Stimulated activated CD8-positive, alpha-beta memory T cell treated with anti-CD3 and anti-CD28 coated beads, Interleukin-12 subunit alpha, Interleukin-12 subunit beta, amount 100 ng/mL, for 1 hour (primary cell): ENCODE results near the gene TMEM240.
"Not testable (repeated sequence)": the region's sequence is repeated elsewhere in the genome, so short reads cannot be mapped to it uniquely, and the experiment has no call there.

ENCODE experiments used
- DNase-seq: peaks from one replicate; pipeline ENCODE4 v3.0.0-alpha.2; 2020; ENCODE audit warnings: low read depth

TMEM240 gene

DNA sequence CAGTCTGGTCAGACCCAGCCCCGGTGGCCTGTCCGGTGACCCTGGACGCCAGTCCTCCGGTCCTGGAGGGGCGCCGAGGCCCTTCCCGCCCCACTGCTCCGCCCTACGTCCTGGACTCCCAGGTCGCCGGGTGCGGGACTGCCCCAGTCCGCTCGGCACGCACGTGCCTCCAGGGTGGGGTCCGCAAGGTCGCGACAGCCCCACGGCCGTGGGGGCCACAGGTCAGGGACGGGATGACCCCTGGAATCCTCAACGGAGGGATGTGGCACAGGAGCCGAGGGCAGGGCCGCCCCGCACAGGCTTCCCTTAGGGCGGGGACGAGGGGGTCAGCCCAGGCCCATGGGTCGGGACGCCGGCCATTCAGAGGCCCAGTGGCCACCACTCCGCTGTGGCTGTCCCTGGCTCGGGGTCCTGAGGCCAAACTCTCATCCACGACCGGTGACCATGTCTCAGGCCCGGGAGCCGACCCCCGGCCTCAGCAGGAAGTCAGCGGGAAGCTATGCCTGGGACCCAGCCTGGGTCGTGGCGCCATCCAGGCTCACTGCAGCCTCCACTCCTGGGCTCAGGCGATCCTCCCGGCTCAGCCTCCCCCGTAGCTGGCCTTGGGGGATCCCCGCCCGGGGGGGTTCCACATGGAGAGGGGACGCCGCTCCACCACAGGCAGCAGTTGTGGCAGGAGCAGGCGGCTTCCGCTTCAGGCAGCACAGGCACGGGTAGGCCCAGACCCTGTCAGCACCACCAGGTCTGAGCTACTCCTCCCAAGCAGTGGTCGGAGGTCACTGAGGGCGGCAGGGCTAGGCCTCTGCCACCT is 599 bp upstream of the TMEM240 start:
- DNase-seq = no peak

DNA sequence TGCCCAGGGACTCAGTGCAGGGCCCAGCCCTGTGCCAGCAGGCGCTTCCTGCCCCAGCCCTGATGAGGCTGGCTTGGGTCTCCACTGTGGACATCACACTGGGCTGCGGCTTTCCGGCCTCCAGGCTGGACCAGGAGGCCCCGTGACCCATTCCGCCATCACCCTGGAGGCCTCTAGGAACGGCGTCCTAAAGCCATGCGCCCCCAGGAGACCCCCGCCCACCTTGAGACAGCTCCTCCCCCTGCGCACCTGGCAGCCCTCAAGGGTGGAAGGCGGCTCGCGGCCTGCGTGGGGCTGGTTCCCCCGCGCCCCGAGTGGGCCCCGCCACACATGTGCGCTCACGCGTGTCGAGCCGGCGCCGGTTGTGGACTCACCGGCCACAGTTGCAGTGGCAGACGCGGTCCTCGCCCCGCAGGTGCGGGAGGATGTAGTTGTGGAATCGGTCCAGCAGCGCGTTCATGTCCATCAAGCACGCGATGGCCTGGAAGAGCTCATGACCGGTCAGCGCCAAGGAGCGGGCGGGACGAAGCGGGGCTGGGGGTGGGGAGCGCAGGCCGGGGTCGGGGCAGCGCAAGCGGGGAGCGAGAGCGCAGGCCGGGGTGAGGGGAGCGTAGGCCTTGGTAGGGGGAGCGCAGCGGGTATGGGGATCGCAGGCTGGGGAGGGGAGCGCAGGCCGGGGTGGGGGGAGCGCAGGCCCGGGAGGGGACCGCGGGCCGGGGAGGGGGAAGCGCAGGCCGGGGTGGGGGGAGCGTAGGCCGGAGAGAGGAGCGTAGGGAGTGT is 924 bp downstream of the TMEM240 start:
- no peak for DNase-seq

DNA sequence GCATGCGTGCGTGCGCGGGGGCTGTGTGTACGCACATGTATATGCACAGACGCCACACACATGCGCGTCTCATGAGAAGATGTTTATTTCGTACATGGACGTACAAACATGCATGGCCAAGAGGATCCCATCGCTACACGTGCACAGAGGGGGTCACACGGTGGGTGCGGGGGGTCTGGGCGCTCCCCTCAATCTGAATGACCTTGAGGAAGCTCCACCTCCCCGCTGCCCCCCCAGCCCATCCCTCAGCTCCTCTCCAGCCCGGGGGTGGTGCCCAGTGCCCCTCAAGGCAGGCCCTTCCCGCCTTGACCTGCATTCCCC is 1.5 kb downstream of the TMEM240 start:
- DNase-seq = no peak

DNA sequence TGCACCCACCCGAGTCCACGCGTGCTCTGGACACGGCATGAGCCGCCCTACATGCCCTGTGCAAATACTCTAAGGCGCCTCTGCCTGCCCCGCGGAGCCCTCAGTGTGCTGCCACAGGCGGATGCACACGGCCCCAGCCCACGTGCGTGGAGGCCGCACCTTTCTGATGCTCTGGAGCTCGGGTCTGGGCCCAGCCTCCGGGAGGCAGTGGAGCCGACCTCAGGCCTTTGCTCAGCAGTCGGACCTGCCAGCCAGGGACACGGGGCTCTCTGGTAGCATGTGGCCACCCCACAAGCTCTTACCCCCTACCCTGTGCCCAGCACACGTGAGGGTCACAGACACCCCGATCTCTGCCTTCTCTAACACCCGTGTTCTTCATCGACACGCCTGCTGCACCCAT is 2.1 kb downstream of the TMEM240 start:
- DNase-seq = no peak

DNA sequence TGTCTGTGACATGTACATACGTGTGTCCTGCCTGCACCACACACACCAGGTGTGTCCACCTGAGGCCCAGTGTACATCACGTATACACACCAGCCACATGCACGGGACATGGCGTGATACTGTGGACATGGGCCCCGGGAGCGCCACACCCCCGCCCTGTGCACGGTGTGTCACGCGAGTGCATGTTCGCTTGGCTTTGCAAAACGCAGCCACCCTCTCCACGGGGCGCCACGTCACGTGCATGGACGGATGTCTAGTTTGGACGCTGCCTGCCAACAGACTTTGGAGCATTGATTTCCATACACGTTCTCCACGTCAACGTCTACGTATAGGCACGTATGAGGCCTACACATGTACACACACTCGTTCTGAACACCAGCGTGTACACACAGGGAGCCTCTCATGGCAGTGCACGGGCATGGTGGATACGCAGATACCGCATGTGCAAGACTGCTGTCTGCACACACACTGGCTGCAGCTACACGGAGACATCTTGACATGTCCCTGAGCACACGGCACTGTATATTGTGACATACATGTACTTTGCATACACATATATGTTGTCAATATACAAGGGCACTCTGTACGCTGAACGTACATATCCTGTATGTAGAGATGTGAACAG is 2.7 kb downstream of the TMEM240 start:
- DNase-seq = no peak

DNA sequence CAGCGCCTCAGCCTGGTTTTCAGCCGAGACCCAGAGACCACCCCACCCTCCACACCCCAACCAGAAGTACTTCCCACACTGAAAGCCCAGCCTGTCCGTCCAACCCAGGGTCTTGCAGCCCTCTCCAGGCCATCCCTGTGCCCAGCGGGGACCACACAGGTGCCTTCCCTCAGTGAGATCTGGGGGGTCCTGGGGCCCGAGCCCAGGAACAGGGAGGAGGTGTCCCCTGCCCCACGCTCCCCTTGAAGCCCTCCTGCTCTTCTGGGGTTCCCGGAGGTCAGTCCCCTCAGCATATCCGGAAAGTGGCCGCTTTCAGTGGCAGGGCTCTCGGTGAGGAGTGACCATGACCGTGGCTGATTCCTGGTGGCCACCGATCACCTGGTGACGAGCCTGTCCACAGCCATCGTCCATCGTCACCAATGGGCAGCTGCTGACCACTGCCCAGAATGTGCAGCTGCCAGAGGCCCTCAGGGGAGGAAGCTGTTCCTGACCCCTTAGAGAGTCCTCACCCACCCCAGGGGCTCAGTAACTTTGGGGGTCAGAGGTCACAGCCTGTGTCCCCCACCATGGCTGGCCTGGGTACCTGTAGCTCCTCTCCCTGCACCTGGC is 3.4 kb downstream of the TMEM240 start:
- DNase-seq = no peak

DNA sequence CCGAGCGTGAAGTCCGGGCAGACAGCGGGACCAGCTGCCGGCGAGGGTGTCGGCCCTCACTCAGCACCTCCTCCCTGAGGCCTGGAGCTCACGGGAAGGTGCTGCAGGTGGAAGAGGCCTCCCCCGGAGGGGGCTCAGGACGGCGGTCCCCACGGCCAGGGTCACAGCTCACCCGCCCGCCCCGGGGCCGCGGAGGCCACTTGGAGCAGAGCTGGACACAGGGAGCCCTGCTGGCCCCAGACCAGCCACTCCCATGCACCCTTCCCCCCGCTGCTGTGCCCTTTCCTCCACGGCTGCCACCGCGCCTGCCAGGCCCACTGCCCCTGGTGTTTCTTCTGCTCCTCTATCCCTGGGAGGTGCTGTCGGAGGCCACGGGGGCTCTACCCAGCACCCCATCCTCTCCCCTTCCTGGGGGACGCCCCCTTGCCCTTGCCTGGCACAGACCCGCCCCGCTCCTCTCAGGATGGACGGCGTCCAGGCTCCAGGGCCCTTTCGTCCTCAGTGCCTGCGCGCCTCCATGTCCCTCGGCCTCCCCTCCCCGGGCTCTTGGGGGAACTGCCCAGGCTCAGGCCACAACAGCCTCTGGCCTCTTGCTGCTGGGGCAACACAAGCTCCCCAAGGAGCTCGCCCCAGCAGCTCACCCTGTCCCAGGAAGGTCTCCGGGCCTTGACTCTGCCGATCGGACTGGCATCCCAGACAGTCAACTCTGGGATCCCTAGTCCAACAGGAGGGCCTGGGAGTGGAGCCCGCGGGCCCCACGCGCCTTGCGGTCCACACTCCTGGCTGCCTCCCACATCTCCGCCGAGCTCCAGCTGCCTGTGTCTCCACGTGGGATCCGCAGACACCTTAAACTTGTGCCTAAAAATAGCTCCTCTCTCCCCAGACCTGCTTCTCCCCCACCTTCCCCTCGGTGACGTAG is 4.1 kb downstream of the TMEM240 start:
- DNase-seq = no peak

DNA sequence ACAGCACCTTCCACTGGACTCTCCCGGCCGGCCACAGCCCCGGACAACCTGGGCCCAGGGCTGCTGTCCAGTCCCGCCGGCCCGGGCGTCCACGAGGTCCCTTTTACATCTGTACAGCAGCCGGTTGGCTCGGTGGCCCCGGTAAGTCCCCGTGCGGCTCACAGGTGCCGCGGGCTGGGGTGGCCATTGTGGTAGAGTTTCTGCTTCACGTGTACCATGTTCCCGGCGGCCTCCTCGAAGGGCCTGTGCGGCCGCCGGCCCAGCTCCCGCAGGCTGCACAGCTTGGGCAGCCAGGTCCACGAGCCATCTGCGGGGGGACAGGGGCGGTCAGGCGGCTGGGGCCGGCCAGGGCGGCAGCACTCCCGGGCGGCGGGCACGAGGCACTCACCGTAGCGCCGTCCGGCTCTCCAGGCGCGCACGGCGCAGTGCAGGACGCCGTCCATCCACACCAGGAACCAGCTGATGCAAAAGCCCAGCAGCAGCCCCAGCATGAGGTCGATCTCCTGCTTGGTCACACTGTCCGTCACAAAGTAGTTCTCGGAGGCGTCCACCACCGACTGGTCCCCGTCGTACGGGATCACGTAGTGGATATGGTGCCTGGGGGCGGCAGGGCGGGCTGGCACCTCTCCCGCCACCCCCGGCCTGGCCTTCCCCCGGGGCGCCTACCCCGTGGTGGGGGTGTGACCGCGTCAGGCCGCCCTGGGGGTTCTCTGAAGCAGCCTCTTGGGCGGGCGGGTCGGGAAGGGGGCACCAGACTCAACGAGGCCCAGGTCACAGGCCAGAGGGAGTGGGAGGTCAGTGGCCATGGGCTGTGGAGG is 5.0 kb downstream of the TMEM240 start:
- no peak for DNase-seq

DNA sequence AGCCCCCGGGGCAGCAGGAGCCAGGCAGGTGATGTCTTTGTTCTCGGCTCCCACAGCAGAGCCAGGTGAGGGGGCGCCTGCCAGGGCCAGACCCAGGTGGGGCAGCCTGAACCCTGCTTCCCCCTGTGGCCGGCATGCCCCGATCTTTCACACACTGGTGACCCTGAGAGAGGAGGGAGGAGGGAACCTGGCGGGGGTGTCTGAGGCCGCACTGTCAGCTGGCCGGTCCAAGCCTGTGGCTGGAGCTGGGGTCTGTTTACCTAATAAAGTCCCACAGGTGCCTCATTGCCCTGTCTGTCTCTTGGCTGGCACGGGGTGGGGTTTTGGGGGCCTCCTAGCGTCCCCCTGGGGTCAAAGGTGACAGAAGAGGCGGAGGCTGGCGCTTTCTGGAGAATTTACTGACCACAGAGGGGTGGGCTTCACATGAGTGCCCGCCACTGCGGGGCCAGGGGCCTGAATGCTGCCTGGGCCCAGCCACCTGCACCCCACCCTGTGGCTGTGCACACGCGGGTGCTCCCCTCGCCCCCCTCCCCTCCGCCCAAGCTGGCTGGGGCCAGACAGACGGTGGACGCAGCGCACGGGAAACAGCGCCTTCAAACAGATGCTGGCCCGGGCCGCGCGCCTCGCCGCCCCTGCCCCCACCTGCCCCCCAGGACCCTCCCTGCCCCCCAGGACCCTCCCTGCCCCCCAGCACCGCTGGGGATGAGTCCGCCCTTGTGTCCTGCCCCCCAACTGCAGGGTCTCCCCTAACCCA is 5.8 kb downstream of the TMEM240 start:
- no peak for DNase-seq

DNA sequence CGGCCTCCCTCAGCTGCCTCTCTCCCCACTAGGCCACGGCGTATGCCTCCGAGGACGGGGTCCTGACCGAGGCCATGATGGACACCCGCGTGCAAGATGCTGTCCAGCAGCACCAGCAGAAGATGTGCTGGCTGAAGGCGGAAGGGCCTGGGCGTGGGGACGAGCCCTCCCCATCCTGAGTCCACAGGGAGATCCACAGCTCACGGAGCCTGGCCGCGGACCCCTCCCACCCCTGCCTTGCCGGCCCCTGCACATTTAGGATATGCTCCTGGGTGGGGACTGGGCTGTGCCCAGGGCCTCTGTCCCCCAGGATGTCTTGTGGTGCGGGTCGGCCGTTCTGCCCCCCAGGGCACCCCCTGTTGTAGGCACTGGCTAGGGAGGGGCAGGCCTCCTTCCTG is 6.5 kb downstream of the TMEM240 start:
- not testable (repeated sequence) for DNase-seq

DNA sequence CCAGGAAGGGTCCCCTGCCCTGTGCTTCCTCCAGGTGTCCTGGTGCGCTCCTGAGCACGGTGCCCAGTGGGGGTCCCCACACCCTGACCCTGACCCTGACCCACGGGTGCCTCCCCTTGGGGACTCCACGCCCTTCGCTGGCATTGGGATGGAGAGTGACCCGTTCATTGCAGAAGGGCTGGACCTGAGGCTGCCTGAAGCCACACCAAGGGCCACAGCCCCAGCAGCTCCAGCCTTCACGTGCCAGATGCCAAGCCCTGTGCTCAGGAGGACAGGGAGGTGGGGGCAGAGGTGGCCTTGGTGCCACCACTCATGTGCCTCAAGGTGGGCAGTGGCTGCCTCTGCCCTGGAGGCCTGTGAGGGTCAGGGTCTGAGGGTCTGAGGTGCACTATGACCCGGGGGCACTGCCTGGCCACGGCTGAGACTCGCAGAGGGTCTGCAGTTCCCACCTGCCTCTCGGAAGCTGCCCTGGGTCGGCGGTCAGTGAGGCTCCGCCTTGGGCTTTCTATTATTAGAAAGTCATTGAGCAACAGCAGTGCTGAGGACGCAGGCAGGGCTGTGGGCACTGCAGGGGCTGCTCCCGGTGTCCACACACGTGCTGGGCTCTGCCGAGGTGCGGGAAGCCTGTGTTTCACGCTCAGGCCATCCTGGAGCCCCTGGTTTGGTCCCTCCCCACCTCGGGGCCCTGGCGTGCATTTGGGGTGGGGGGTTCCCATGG is 7.1 kb downstream of the TMEM240 start:
- not testable (repeated sequence) for DNase-seq

DNA sequence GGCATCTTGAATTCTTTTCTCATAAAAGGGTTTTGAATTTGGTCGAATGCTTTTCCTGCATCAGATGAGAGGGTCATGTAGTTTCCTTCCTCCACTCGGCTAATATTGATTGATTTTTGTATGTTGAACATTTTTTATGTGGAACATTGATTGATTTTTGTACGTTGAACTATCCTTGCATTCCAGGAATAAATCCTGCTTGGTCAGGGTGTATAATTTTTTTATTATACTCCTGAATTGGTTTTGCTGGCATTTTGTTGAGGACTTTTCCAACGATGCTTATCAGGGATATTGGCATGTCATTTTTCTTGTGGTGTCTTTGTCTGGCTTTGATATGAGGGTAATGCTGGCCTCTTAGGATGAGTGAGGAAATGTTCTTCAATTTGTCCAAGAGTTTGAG is 8.5 kb downstream of the TMEM240 start:
- DNase-seq = no peak

DNA sequence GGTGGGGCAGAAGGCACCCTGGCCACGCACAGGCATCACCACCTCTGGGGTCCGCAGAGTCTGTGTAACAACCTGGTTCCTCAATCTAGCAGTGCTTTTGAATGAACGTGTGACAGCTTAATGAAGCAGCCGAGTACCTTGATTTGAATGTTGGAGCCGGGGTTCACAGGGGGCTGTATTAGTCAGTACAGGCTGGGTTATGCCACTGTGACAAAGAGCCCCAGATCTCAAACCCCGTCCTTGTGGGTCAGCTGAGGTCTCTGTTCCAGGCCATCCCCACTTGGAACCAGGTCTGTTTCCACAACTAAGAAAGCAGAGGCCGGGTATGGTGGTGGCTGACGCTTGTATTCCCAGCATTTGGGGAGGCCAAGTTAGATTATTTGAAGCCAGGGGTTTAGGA is 10.5 kb downstream of the TMEM240 start:
- DNase-seq = no peak

DNA sequence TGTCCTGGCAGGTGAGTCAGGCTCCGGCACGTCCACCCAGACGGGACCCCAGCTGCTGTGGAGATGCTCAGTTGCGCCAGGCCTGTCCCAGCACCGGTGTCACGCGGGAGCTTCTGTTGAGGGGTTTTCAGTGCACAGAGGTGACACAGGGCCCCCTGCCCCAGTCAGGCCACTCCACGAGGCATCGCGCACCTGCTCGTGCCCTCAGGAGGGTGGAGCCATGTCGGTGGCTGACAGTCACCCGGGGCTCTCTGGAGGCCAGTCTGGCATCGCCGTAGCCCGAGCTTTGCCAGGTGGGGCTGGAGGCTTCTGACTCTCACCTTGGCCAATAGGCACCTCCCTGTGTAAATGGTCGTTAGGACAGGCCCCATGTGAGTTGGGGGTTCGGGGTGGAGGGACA is 11.1 kb downstream of the TMEM240 start:
- DNase-seq = no peak

DNA sequence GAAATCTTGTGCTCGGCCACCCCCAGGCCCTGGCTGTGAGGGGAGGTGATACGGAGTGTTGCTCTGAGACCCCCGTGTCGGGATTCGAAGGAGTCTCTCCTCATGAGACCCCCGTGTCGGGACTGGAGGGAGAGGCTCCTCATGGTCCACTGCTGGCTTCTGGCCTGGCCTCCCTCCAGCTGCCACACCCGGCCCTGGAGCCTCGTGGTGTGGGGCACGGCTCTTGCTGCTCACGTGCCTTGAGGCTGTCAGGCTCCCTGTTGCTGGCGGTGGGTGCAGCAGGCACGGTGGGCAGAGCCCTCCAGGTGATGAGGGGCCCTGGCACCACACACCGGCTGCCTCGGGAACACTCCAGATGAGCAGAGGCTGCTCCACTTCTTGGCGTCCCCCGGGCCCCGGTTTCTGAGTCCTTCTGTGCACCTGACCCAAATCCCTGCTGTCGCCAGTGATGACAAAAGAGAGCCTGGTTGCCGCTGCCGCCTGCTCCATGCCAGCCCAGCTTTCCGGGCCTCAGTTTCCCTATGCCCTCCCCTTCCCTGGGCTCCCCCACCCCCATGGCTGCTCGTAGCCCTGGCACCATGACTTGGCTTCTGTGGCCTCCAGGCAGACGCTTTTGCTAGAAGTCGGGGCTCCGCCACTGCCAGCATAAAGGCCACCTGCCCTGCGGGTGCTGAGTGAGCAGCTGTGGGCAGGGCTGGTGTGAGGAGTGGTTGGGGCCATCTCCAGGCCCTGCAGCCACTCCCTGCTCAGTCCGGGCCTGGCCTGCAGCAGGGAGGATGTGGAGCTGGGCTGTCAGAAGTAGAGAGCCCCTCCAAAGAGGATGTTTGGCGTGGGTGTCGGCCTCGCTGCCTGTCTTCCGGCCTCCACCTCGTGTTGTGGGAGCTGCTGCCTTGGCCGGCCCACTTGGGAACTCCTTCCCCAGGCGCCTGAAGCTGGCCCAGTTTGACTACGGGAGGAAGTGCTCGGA is 11.8 kb downstream of the TMEM240 start:
- DNase-seq = no peak

DNA sequence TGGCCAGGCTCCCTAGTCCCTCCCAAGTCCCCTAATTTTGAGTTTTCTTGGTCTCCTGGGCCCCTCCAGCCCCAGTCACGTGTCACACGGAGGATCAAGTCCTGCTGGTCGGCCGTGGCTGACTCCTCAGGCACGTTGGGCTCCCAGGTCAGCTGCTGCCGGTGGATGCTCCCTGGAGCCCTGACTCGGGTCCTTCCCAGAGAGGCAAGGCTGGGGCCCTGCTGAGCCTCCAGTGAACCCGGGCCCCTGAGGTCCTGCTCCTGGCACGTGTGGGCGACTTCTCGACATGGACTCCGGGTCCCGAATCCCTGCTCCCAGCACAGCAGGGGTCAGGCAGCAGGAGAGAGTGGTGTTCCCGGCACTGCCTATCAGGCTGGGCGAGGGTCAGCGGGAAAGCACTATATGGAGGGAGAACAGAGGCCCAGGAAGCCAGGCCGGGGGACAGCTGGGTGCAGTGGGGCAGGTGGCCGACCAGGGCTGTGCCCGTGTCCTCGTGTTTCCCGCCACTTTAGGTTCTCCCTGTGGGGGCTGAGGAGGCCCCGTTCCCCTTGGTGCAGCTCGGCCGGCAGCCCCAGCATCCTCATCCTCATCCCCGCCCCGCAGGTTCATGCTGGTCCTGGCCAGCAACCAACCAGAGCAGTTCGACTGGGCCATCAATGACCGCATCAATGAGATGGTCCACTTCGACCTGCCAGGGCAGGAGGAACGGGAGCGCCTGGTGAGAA is 13.2 kb downstream of the TMEM240 start:
- no peak for DNase-seq

DNA sequence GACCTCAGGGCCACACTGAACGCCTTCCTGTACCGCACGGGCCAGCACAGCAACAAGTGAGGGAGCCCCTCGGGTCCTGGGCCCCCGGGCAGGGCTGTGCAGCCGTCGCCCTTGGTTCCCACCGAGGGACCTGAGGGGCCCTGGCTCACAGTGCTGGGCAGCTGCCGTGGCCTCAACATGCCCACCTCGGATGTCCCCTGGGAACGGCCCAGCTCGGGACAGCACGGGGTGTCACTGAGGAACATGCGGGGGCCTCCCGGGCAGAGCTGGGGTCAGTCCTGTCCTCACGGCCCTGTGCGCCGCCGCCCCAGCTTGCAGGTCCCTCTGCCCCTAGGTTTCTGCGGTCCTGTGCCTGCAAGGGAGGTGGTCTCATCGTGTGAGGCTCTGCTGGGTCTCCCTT is 13.9 kb downstream of the TMEM240 start:
- DNase-seq = not testable (repeated sequence)
